ENCODE results near the gene FRMD4A.

FRMD4A gene

DNA sequence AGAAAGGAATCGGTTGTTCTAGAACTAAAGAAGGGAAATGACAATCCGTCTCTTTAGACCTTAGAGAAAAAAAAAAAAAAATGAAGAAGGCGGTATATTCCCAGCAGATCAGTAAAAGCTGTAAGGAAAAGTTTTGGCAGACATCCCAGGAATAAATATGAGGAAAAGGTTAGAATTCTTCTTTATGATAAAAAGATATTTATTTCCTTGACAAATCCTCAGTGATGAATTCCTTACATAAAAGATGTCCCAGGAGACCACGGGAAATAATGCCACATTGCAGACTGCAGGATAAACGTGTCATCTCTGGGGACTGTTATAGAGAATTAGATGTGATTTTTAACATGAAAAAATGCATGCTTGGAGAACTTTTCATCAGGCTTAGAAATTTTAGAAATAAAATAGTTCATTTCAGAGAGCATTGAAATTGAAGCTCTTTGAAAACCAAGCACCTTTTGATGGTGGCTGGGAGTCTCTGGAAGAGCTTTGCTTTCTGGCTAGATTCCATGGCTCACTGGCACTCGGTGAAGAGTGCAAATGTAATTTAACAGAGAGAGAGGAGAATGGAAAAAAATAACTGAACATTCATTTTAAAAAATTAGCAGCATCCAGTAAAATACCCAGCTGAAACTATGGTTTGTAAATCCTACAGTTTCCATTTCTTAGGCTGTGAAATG, 645.8 kb downstream of the FRMD4A start:
- no peak overlapping the region for H3K27ac ChIP-seq (ENCODE audit: low read depth, low read length)
- peaks cover 39% of the 10 kb centered on the region; the same call in 1 of the 2 replicates for H3K36me3 ChIP-seq (ENCODE audit: insufficient read depth, low read length)
- H3K27me3 ChIP-seq (ENCODE audit: insufficient read depth, low read length) = no peaks in the 10 kb centered on the region
- H3K4me3 ChIP-seq (ENCODE audit: low read length) = no peak overlapping the region
- no peaks in the 10 kb centered on the region for H3K9me3 ChIP-seq (ENCODE audit: insufficient read depth, low read depth, low read length)
- WGBS = 96% methylated on average over 6 of the region's 6 CpGs
- no peak overlapping the region for H3K9ac ChIP-seq (ENCODE audit: low read depth, low read length)
- H3K4me1 ChIP-seq (ENCODE audit: insufficient read depth, low read length) = no peaks in the 10 kb centered on the region

DNA sequence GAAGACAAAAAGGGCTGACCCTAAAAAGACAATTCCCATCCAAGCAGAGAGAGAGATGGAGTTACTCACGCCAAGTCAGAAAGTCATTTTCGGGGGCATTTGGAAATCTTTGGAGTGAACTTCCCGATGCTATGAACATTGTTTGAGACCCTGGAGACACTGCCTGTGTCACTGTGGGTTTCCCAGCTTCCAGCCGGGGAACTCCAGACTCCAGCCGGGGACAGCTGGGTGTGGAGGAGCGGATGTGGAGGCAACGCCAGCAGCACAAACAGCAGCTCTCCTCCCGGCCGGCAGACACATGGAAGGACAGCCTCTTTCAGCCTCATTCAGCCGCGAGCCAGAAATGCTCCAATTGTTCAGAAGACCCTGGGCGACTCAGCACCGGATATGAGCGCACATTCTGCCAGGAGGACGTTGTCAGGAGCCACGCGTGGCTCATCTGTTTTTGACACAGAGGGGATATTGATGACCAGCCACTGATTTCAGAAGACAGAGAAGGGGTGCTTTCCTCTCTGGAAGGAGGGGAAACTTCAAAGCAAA, 646.4 kb downstream of the FRMD4A start:
- WGBS = 94% methylated on average over 17 of the region's 17 CpGs
- no peak overlapping the region for H3K9ac ChIP-seq (ENCODE audit: low read depth, low read length)
- H3K36me3 ChIP-seq (ENCODE audit: insufficient read depth, low read length) = peaks cover 39% of the 10 kb centered on the region; the same call in 1 of the 2 replicates
- H3K27ac ChIP-seq (ENCODE audit: low read depth, low read length) = no peak overlapping the region
- no peaks in the 10 kb centered on the region for H3K27me3 ChIP-seq (ENCODE audit: insufficient read depth, low read length)
- no peaks in the 10 kb centered on the region for H3K4me1 ChIP-seq (ENCODE audit: insufficient read depth, low read length)
- no peak overlapping the region for H3K4me3 ChIP-seq (ENCODE audit: low read length)
- no peaks in the 10 kb centered on the region for H3K9me3 ChIP-seq (ENCODE audit: insufficient read depth, low read depth, low read length)

DNA sequence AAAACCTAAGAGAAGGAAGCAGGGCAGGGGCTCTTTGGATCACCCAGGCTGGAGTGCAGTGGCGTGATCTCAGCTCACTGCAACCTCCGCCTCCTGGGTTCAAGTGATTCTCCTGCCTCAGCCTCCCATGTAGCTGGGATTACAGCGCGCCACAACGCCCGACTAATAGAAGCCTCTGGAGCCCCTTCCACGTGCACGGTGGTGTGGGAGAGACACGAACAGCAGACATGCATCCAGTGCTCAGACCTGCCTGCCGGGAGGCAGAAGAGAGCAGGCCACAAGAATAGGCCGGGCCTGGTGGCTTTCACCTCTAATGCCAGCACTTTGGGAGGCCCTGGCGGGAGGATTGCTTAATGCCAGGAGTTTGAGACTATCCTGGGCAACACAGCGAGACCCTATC, 647.7 kb downstream of the FRMD4A start:
- H3K27me3 ChIP-seq (ENCODE audit: insufficient read depth, low read length) = no peaks in the 10 kb centered on the region
- H3K27ac ChIP-seq (ENCODE audit: low read depth, low read length) = no peak overlapping the region
- 96% methylated on average over 13 of the region's 13 CpGs for WGBS
- H3K9me3 ChIP-seq (ENCODE audit: insufficient read depth, low read depth, low read length) = no peaks in the 10 kb centered on the region
- H3K4me3 ChIP-seq (ENCODE audit: low read length) = no peak overlapping the region
- peaks cover 47% of the 10 kb centered on the region; the same call in 1 of the 2 replicates for H3K36me3 ChIP-seq (ENCODE audit: insufficient read depth, low read length)
- H3K9ac ChIP-seq (ENCODE audit: low read depth, low read length) = no peak overlapping the region
- H3K4me1 ChIP-seq (ENCODE audit: insufficient read depth, low read length) = no peaks in the 10 kb centered on the region

DNA sequence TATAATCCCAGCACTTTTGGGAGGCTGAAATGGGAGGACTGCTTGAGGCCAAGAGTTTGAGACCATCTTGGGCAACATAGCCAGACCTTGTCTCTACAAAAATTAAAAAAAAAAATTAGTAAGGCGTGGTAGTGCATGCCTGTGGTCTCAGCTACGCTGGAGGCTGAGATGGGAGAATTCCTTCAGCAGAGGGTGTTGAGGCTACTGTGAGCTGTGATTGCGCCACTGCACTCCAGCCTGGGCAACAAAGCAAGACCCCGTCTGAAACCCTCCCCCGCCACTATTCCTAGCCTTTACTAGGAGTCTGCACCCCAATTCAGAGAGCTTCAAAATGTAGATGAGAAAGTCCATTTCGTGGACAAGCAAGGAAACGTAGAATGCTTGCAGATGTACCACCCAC, 648.8 kb downstream of the FRMD4A start:
- no peaks in the 10 kb centered on the region for H3K9me3 ChIP-seq (ENCODE audit: insufficient read depth, low read depth, low read length)
- no peak overlapping the region for H3K27ac ChIP-seq (ENCODE audit: low read depth, low read length)
- no peaks in the 10 kb centered on the region for H3K27me3 ChIP-seq (ENCODE audit: insufficient read depth, low read length)
- H3K4me3 ChIP-seq (ENCODE audit: low read length) = no peak overlapping the region
- H3K9ac ChIP-seq (ENCODE audit: low read depth, low read length) = no peak overlapping the region
- H3K36me3 ChIP-seq (ENCODE audit: insufficient read depth, low read length) = peaks cover 50% of the 10 kb centered on the region; the same call in 1 of the 2 replicates
- WGBS = 95% methylated on average over 7 of the region's 7 CpGs
- no peaks in the 10 kb centered on the region for H3K4me1 ChIP-seq (ENCODE audit: insufficient read depth, low read length)

DNA sequence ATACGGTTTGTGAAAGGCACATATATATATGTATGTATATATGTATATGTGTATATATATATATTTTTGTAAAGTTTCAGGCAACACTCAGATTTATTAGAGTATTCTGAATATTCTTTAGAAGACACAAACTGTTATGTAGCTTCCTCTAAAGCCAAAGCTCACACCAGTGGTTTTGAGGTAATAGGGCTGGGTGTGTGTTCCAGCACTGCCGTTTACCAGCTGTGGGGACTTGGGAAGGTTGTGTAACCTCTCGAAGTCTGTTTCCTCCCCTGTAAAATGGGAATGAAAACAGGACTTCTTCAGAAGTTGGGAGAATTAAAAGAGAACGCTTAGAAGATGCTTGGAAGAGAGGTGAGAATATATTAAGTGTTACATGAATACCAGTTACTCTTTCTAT, 649.2 kb downstream of the FRMD4A start:
- Histone ChIP-seq H3K27me3 (ENCODE audit: insufficient read depth, low read length) (no peaks in the 10 kb centered on the region), H3K4me3 (ENCODE audit: low read length) (no peak overlapping the region), H3K36me3 (ENCODE audit: insufficient read depth, low read length) (peaks cover 54% of the 10 kb centered on the region; the same call in 1 of the 2 replicates), H3K4me1 (ENCODE audit: insufficient read depth, low read length) (no peaks in the 10 kb centered on the region), H3K27ac (ENCODE audit: low read depth, low read length) (no peak overlapping the region), H3K9me3 (ENCODE audit: insufficient read depth, low read depth, low read length) (no peaks in the 10 kb centered on the region), H3K9ac (ENCODE audit: low read depth, low read length) (no peak overlapping the region)
- WGBS = 90% methylated on average over 3 of the region's 4 CpGs

DNA sequence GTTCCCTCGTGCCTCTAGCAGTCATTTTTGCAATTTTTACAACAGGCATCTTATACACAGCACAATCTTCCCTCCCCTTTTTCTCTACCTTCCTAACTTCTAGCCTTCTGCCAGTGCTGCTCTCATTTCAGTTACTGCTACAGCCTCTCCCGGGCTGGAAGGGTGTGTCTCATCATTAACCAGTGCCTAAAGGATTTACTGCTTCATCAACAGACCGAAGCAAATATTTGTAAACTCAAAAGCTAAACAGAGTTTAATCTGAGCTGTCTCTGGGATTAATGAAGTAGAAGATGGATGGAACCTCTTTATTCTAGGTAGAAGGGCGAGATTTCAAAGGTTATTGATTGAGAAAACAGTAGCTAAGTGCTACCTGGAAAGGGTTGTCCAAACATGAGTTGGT, 649.6 kb downstream of the FRMD4A start:
- H3K4me1 ChIP-seq (ENCODE audit: insufficient read depth, low read length) = no peaks in the 10 kb centered on the region
- H3K9me3 ChIP-seq (ENCODE audit: insufficient read depth, low read depth, low read length) = no peaks in the 10 kb centered on the region
- peaks cover 55% of the 10 kb centered on the region; the same call in 1 of the 2 replicates for H3K36me3 ChIP-seq (ENCODE audit: insufficient read depth, low read length)
- no peak overlapping the region for H3K9ac ChIP-seq (ENCODE audit: low read depth, low read length)
- H3K27me3 ChIP-seq (ENCODE audit: insufficient read depth, low read length) = no peaks in the 10 kb centered on the region
- 91% methylated on average over 4 of the region's 4 CpGs for WGBS
- H3K4me3 ChIP-seq (ENCODE audit: low read length) = no peak overlapping the region
- no peak overlapping the region for H3K27ac ChIP-seq (ENCODE audit: low read depth, low read length)

DNA sequence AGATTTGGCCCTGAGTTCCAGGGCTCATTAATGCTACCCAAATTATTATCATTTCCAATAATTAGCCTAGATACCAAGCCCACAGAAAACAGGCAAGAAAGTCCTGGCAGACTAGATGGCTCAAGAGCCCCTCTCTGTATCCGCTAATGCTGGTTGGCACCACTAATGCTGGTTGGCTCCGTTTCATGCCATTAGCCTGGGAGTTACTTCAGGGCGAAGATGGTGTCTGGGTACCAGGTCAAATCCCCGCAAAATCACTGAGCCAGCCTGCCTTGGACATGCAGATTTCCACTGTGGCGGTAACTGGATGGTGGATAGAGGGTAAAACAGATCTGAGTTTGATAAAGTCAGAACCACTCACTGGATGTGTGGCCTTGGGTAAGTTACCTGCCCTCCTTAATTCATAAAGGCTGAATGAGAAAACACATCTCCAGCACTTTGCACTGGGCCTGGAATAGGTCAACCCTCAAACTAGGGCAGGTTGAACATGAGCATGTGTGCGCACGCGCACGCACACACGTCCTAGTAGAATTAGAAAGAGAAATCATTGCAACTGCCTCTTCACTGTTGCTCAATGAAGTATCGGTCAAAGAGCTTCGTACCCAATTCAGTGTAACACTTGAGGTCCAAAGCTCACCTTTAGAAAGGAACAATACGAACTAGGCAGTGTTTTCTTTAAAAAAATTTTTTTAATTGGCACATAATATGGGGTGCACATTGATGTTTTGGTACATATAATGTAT, 652.5 kb downstream of the FRMD4A start:
- 97% methylated on average over 13 of the region's 13 CpGs for WGBS
- Histone ChIP-seq H3K27ac (ENCODE audit: low read depth, low read length) (no peak overlapping the region), H3K4me1 (ENCODE audit: insufficient read depth, low read length) (peaks cover 6% of the 10 kb centered on the region), H3K9me3 (ENCODE audit: insufficient read depth, low read depth, low read length) (no peaks in the 10 kb centered on the region), H3K9ac (ENCODE audit: low read depth, low read length) (no peak overlapping the region), H3K36me3 (ENCODE audit: insufficient read depth, low read length) (peaks cover 54% of the 10 kb centered on the region; the same call in 1 of the 2 replicates), H3K27me3 (ENCODE audit: insufficient read depth, low read length) (no peaks in the 10 kb centered on the region), H3K4me3 (ENCODE audit: low read length) (no peak overlapping the region)

DNA sequence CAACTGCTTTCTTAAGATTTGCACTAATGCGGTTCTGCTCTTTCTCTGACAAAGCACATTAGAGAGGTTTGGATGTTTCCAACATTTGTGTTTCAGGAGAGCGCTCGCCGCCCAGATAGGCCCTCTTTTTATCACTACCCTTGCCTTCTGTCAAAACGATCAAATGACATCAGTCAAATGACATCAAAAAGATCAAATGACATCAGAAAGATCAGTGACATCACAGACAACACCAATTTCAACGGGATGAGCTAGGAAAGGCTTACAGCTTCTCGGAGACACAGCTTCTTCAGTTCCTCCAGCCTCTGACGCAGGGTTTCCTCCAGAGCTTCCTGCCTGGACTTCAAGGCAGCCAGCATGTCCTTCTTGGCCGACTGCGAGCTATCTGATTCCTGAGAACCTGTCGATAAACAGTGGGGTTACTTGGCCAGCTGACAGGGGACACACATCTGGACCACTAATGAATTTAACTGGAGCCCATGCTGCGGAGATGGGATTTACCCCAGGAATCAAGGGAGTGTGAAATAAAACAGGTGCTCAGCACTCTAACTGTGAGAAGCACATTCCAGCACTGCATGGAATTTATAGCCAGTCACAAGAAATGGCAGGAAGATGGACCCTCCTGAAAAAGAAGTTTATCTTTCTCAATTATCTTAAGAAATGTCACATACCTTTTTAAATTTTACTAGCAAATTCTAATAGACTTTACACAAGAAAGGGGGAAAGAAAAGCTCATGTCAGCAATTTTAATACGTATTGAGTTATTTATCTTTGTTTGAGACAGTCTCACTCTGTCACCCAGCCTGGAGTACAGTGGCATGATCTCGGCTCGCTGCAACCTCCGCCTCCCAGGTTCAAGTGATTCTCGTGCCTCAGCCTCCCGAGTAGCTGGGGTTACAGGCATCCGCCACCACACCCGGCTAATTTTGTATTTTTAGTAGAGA, 655.8 kb downstream of the FRMD4A start:
- Histone ChIP-seq H3K9me3 (ENCODE audit: insufficient read depth, low read depth, low read length) (no peaks in the 10 kb centered on the region), H3K4me1 (ENCODE audit: insufficient read depth, low read length) (peaks cover 26% of the 10 kb centered on the region), H3K9ac (ENCODE audit: low read depth, low read length) (no peak overlapping the region), H3K27ac (ENCODE audit: low read depth, low read length) (no peak overlapping the region), H3K27me3 (ENCODE audit: insufficient read depth, low read length) (no peaks in the 10 kb centered on the region), H3K36me3 (ENCODE audit: insufficient read depth, low read length) (peaks cover 53% of the 10 kb centered on the region; the same call in 1 of the 2 replicates), H3K4me3 (ENCODE audit: low read length) (no peak overlapping the region)
- 93% methylated on average over 20 of the region's 20 CpGs for WGBS

DNA sequence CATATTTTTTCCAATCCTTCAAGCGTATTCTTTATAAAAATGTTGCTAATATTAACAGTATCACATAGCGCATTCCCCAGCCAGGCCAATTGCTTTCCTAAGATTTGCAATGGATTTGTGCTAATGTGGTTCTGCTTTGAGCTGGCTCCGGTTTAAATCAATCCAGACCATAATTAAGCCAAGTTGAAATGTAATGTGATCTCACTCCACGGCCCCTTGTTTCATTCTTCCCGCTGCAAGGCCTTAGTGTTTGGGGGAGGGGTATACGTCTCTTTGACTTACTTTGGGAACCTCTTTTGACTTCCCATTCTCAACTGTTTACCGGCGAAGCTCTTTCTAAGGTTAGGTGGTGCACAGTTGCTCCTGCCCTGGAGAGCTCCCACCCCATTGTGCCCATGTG, 657.6 kb downstream of the FRMD4A start:
- 66% methylated on average over 6 of the region's 8 CpGs for WGBS
- Histone ChIP-seq H3K27ac (ENCODE audit: low read depth, low read length) (peak overlapping the region; percentile 58), H3K4me3 (ENCODE audit: low read length) (peak overlapping the region; percentile 23), H3K27me3 (ENCODE audit: insufficient read depth, low read length) (no peaks in the 10 kb centered on the region), H3K9ac (ENCODE audit: low read depth, low read length) (peak overlapping the region; percentile 49; the same call in 1 of the 2 replicates), H3K36me3 (ENCODE audit: insufficient read depth, low read length) (peaks cover 59% of the 10 kb centered on the region; the same call in 1 of the 2 replicates), H3K4me1 (ENCODE audit: insufficient read depth, low read length) (peaks cover 26% of the 10 kb centered on the region), H3K9me3 (ENCODE audit: insufficient read depth, low read depth, low read length) (no peaks in the 10 kb centered on the region)

DNA sequence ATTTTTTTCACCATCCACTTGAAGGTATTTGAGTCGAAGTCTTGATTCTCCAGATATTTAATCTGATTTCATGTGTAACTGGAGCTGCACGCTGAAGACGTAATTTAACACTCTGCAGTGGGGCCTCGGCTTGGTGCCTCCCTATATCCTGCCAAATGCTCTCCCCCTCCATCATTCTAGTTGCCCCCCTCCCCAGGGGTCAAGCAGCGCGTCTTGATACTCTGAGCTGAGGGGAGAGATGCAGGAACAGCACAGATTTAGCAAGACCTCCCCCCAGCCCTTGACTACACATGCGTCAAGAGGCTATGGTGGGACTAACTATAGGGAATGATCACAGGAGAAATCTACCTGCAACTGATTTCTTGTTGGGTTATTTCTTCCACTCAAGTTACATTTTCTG, 658.2 kb downstream of the FRMD4A start:
- WGBS = 50% methylated on average over 7 of the region's 7 CpGs
- H3K27me3 ChIP-seq (ENCODE audit: insufficient read depth, low read length) = no peaks in the 10 kb centered on the region

More for the DNA sequence above, 658.2 kb downstream of the FRMD4A start:
- Histone ChIP-seq H3K9me3 (ENCODE audit: insufficient read depth, low read depth, low read length) (no peaks in the 10 kb centered on the region), H3K27ac (ENCODE audit: low read depth, low read length) (peak overlapping the region; percentile 58), H3K4me1 (ENCODE audit: insufficient read depth, low read length) (peaks cover 26% of the 10 kb centered on the region), H3K4me3 (ENCODE audit: low read length) (no peak overlapping the region), H3K36me3 (ENCODE audit: insufficient read depth, low read length) (peaks cover 59% of the 10 kb centered on the region; the same call in 1 of the 2 replicates), H3K9ac (ENCODE audit: low read depth, low read length) (peak overlapping the region; percentile 1; the same call in 1 of the 2 replicates)

All from HUES64 (cell line).